Parathyroid adenoma (tissue), 2 donors: ENCODE results near the gene MORF4L2.
"Not testable (repeated sequence)": the region's sequence is repeated elsewhere in the genome, so short reads cannot be mapped to it uniquely, and the experiment has no call there.

Source experiments
- H2AFZ ChIP-seq: fragments of 300-600 bp; sonication (generic); one replicate; pipeline ENCODE4 v1.7.0; 2017; ENCODE audit warnings: antibody characterized with exemption, mild to moderate bottlenecking
- H3K27ac ChIP-seq: fragments of 300-600 bp; sonication (generic); one replicate; pipeline ENCODE4 v1.7.0; 2017
- H3K27me3 ChIP-seq: fragments of 300-600 bp; sonication (generic); one replicate; pipeline ENCODE4 v1.7.0; 2017; ENCODE audit warnings: low read length; ENCODE audit not compliant: control insufficient read depth, insufficient read depth
- H3K36me3 ChIP-seq: fragments of 300-600 bp; sonication (generic); one replicate; pipeline ENCODE4 v1.7.0; 2017; ENCODE audit warnings: low read length; ENCODE audit not compliant: control insufficient read depth, insufficient read depth
- H3K4me1 ChIP-seq: fragments of 300-600 bp; sonication (generic); one replicate; pipeline ENCODE4 v1.7.0; 2017; ENCODE audit warnings: control low read depth
- H3K4me2 ChIP-seq: fragments of 300-600 bp; sonication (generic); one replicate; pipeline ENCODE4 v1.7.0; 2017; ENCODE audit warnings: low read length
- H3K4me3 ChIP-seq: fragments of 300-600 bp; sonication (generic); one replicate; pipeline ENCODE4 v1.7.0; 2017; ENCODE audit warnings: low read depth, low read length
- H3K79me2 ChIP-seq: fragments of 300-600 bp; sonication (generic); one replicate; pipeline ENCODE4 v1.7.0; 2017; ENCODE audit warnings: control low read depth
- H3K9ac ChIP-seq: fragments of 300-600 bp; sonication (generic); one replicate; pipeline ENCODE4 v1.7.0; 2017; ENCODE audit warnings: mild to moderate bottlenecking
- H3K9me3 ChIP-seq: fragments of 300-600 bp; sonication (generic); one replicate; pipeline ENCODE4 v1.7.0; 2017; ENCODE audit warnings: low read length; ENCODE audit not compliant: control insufficient read depth
- TF ChIP-seq, protein P1 (sequence below): fragments of 300-600 bp; sonication (generic); IDR thresholded peaks from one replicate; pipeline ENCODE4 v1.7.0; 2017; ENCODE audit warnings: antibody characterized with exemption, mild to moderate bottlenecking
- donor health status: primary hyperparathyroidism.

MORF4L2 gene

DNA sequence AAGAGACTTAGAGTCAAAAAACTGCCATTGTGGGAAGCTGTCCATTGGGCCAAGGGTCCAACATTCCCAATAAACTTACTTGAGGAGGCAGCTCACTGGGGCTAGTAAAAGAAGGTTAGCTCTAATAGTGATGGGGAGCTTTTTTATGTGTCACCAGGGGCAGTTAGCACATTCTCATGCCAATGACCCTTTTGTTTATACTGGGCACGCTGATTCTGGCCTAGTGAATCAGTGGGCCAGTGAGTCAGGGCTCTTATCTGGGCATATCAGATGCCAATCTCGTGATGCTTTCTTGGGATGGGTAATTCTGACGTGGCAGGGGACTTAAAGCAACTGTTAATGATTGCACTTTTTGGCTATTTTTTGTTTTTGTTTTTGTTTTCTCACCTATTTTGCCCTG is 29.9 kb downstream of the MORF4L2 start:
- Histone ChIP-seq H3K4me1 (no peaks in the 10 kb centered on the region), H3K4me2 (no peak overlapping the region), H2AFZ (no peak overlapping the region), H3K27me3 (no peaks in the 10 kb centered on the region), H3K4me3 (no peak overlapping the region), H3K79me2 (no peaks in the 10 kb centered on the region), H3K9me3 (no peaks in the 10 kb centered on the region), H3K27ac (no peak overlapping the region), H3K9ac (no peak overlapping the region), H3K36me3 (no peaks in the 10 kb centered on the region)
- TF ChIP-seq, protein P1, sequence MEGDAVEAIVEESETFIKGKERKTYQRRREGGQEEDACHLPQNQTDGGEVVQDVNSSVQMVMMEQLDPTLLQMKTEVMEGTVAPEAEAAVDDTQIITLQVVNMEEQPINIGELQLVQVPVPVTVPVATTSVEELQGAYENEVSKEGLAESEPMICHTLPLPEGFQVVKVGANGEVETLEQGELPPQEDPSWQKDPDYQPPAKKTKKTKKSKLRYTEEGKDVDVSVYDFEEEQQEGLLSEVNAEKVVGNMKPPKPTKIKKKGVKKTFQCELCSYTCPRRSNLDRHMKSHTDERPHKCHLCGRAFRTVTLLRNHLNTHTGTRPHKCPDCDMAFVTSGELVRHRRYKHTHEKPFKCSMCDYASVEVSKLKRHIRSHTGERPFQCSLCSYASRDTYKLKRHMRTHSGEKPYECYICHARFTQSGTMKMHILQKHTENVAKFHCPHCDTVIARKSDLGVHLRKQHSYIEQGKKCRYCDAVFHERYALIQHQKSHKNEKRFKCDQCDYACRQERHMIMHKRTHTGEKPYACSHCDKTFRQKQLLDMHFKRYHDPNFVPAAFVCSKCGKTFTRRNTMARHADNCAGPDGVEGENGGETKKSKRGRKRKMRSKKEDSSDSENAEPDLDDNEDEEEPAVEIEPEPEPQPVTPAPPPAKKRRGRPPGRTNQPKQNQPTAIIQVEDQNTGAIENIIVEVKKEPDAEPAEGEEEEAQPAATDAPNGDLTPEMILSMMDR = no peak

DNA sequence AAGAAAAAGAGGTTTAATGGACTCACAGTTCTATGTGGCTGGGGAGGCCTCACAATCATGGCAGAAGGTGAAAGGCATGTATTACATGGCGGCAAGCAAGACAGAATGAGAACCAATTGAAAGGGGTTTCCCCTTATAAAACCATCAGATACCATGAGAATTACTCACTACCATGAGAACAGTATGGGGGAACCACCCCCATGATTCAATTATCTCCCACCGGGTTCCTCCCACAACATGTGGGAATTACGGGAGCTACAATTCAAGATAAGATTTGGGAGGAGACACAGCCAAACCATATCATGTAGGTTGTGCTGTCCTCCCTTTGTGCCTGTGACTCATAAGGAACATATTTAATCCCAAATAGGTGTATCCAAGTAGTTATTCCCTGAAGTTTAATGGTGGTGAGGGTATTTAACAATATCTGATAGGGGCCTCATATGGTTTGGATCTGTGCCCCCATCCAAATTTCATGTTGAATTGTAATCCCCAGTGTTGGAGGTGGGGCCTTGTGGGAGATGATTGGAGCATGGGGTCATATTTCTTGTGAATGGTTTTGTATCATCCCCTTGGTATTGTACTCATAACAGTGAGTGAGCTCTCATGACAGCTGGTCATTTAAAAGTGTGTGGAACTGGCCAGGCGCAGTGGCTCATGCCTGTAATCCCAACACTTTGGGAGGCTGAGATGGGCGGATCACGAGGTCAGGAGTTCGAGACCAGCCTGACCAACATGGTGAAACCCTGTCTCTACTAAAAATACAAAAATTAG is 31.1 kb downstream of the MORF4L2 start:
- H3K9ac ChIP-seq, H3K4me3 ChIP-seq, H3K4me1 ChIP-seq, H3K27me3 ChIP-seq, H3K36me3 ChIP-seq, H3K27ac ChIP-seq, H3K4me2 ChIP-seq, H3K79me2 ChIP-seq, H2AFZ ChIP-seq, H3K9me3 ChIP-seq: not testable (repeated sequence)

DNA sequence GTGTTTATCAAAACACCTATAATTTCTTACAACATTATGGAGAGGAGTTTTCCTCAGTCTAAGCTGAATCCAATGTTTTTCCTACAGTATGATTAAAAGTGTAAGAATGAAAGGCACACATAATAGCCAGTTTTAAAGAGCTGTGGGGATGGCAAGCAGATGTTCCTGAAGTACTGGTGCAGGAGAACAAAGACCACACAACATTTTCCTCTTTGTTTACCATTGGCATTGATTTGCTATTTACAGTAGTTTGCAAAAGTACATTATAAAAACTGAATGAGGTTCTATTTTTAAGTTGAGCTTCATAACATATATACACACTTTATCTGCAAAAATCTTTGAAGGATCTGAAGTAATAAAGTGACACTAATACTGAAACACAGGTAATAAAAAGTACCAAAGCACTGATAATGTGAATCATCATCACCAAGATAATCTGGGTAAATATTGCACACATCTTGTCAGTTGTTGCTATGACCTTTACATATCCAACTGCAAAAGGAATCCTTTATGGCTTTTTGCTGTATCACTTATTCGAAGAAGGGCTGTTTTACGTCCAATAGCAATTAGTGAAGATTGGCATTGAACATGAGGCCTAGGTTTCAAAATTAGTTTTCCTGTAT is 35.2 kb downstream of the MORF4L2 start:
- TF ChIP-seq, protein P1 = no peak
- Histone ChIP-seq H3K4me3 (no peak overlapping the region), H3K4me2 (no peak overlapping the region), H3K9ac (no peak overlapping the region), H3K79me2 (no peaks in the 10 kb centered on the region), H3K36me3 (no peaks in the 10 kb centered on the region), H3K9me3 (no peaks in the 10 kb centered on the region), H3K4me1 (no peaks in the 10 kb centered on the region), H3K27me3 (no peaks in the 10 kb centered on the region), H3K27ac (no peak overlapping the region), H2AFZ (no peak overlapping the region)

DNA sequence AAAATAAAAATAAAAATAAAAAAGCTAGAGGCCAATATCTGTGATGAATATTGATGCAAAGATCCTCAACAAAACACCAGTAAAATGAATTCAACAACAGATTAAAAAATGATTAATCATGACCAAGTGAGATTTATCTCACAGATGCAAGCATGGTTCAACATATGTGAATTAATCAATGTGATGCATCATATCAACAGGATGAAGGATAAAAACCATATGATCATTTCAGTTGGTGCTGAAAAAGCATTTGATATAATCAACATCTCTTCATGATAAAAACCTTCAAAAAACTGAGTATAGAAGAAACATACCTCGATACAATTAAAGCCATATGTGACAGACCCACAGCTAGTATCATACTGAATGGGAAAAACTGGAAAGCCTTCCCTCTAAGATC is 38.9 kb downstream of the MORF4L2 start:
- Histone ChIP-seq H3K36me3 (no peaks in the 10 kb centered on the region), H3K4me3 (no peak overlapping the region), H3K27me3 (no peaks in the 10 kb centered on the region), H3K9ac (no peak overlapping the region), H3K4me2 (no peak overlapping the region), H3K79me2 (no peaks in the 10 kb centered on the region), H3K4me1 (no peaks in the 10 kb centered on the region), H3K27ac (no peak overlapping the region), H2AFZ (no peak overlapping the region), H3K9me3 (no peaks in the 10 kb centered on the region)
- TF ChIP-seq, protein P1 = no peak

DNA sequence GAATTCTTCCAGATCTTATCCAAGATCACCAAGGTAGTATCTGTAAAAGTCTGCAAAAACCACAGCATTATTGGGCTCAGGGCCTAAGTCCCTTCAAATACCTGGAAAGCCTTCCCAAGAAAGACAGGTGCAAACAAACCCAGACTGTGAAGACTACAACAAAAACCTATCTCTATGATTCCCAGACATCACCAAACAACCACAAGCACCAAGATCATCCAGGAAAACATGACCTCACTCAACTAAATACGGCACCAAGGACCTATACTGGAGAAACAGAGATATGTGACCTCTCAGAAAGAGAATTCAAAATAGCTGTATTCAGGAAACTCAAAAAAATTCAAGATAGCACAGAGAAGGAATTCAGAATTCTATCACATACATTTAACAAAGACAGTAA is 42.4 kb downstream of the MORF4L2 start:
- H3K36me3 ChIP-seq = no peaks in the 10 kb centered on the region
- H3K9me3 ChIP-seq = no peaks in the 10 kb centered on the region
- no peaks in the 10 kb centered on the region for H3K79me2 ChIP-seq
- H3K27ac ChIP-seq = no peak overlapping the region
- H3K4me3 ChIP-seq = no peak overlapping the region
- H3K27me3 ChIP-seq = no peaks in the 10 kb centered on the region
- no peak overlapping the region for H3K9ac ChIP-seq
- peaks cover 1% of the 10 kb centered on the region for H3K4me1 ChIP-seq
- no peak overlapping the region for H3K4me2 ChIP-seq
- TF ChIP-seq, protein P1 = no peak
- no peak overlapping the region for H2AFZ ChIP-seq
